GM15510 (cell line): ENCODE results near the gene LUC7L3.

ENCODE experiments used
- POLR2A ChIP-seq: IDR thresholded peaks from 3 replicates; pipeline ENCODE4 v1.6.1; 2011; ENCODE audit warnings: borderline replicate concordance; ENCODE audit not compliant: insufficient read length; ENCODE audit errors: extremely low read depth

Gene LUC7L3

GRCh38 chr17:50765454-50766221, 46.2 kb downstream of the LUC7L3 start:
- TF ChIP-seq POLR2A = no peak

GRCh38 chr17:50766222-50767023, 47.0 kb downstream of the LUC7L3 start:
- no peak for TF ChIP-seq POLR2A

GRCh38 chr17:50767030-50767429, 47.6 kb downstream of the LUC7L3 start:
- TF ChIP-seq POLR2A = no peak

- TF ChIP-seq POLR2A = no peak
Observed at GRCh38 chr17:50767446-50767845, 48.0 kb downstream of the LUC7L3 start, which contains the start of gene ANKRD40CL. Gene ANKRD40CL (minus strand): TSS chr17:50767518. CDS start chr17:50766913, 605 bp downstream.

GRCh38 chr17:50768346-50768761, 49.0 kb downstream of the LUC7L3 start:
- no peak for TF ChIP-seq POLR2A

- TF ChIP-seq POLR2A = no peak
Observed at GRCh38 chr17:50769884-50770283, 50.5 kb downstream of the LUC7L3 start.

GRCh38 chr17:50770346-50770745, 50.9 kb downstream of the LUC7L3 start:
- no peak for TF ChIP-seq POLR2A

- no peak for TF ChIP-seq POLR2A
Observed at GRCh38 chr17:50771991-50772785, 52.8 kb downstream of the LUC7L3 start.

- TF ChIP-seq POLR2A = no peak
Observed at GRCh38 chr17:50774225-50774803, 54.9 kb downstream of the LUC7L3 start.

- no peak for TF ChIP-seq POLR2A
Observed at GRCh38 chr17:50775926-50776325, 56.5 kb downstream of the LUC7L3 start.

- TF ChIP-seq POLR2A = no peak
Observed at GRCh38 chr17:50778471-50778870, 59.1 kb downstream of the LUC7L3 start.

- no peak for TF ChIP-seq POLR2A
Observed at GRCh38 chr17:50778988-50779387, 59.6 kb downstream of the LUC7L3 start.

- no peak for TF ChIP-seq POLR2A
Observed at GRCh38 chr17:50779747-50780353, 60.4 kb downstream of the LUC7L3 start.

- no peak for TF ChIP-seq POLR2A
Observed at GRCh38 chr17:50781167-50781566, 61.8 kb downstream of the LUC7L3 start.

GRCh38 chr17:50783193-50783660, 63.8 kb downstream of the LUC7L3 start:
- no peak for TF ChIP-seq POLR2A

GRCh38 chr17:50783905-50784304, 64.5 kb downstream of the LUC7L3 start:
- TF ChIP-seq POLR2A = no peak
